ENCODE data around the gene ACBD3.

ACBD3 gene

GRCh38 chr1:226118357-226118756 is 68.2 kb downstream of the ACBD3 start:
- TF ChIP-seq, protein P1, sequence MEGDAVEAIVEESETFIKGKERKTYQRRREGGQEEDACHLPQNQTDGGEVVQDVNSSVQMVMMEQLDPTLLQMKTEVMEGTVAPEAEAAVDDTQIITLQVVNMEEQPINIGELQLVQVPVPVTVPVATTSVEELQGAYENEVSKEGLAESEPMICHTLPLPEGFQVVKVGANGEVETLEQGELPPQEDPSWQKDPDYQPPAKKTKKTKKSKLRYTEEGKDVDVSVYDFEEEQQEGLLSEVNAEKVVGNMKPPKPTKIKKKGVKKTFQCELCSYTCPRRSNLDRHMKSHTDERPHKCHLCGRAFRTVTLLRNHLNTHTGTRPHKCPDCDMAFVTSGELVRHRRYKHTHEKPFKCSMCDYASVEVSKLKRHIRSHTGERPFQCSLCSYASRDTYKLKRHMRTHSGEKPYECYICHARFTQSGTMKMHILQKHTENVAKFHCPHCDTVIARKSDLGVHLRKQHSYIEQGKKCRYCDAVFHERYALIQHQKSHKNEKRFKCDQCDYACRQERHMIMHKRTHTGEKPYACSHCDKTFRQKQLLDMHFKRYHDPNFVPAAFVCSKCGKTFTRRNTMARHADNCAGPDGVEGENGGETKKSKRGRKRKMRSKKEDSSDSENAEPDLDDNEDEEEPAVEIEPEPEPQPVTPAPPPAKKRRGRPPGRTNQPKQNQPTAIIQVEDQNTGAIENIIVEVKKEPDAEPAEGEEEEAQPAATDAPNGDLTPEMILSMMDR (conservative IDR thresholded peaks at IDR 0.05): no peak

DNA sequence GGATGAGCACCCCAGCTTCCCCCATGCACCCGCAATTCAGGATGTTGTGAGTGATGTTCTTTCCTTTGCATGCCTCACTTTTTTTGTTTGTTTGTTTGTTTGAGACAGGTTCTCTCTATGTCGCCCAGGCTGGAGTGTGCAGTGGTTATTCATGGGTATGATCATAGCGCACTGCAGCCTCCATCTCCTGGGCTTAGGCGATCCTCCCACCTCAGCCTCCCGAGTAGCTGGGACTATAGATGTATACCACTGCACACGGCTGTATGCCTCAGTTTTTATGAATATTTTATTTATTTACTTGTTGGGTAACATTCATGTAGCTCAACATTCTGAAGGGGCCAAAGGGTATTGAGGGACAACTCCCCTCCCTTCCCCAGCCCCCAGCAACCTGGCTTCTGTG is 69.2 kb downstream of the ACBD3 start:
- H3K27ac ChIP-seq: peak overlapping the region; percentile 67
- TF ChIP-seq, protein P1 (conservative IDR thresholded peaks at IDR 0.05): no peak

More at GRCh38 chr1:226118357-226118756, 68.2 kb downstream of the ACBD3 start:
- H3K27ac ChIP-seq: no peak overlapping the region

- TF ChIP-seq, protein P1 (conservative IDR thresholded peaks at IDR 0.05): no peak
- peak overlapping the region; percentile 67 for H3K27ac ChIP-seq
Observed at GRCh38 chr1:226116673-226117072, 69.9 kb downstream of the ACBD3 start.

DNA sequence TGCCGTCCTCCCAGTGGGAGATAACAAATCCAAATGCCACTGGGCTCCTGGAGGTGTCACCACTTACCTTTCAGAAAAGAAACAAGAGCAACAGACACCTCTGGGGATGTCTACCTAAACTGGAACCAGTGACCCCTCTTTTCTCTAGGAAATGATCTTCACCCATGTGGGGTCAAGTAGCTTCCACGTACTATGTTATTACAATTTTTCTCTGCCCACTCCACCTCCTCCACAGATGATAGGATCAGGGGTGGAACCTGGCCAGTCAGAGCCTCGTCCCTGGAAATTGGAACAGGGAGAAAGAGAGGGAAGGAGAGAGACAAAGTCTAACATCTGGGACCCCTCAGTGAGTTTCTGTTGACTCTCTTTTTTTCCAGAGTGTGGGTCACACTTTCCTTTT is 73.9 kb downstream of the ACBD3 start:
- TF ChIP-seq, protein P1 (conservative IDR thresholded peaks at IDR 0.05): no peak
- no peak overlapping the region for H3K27ac ChIP-seq

GRCh38 chr1:226111883-226112261 is 74.7 kb downstream of the ACBD3 start:
- TF ChIP-seq, protein P1 (conservative IDR thresholded peaks at IDR 0.05): no peak
- H3K27ac ChIP-seq: peak overlapping the region; percentile 99

DNA sequence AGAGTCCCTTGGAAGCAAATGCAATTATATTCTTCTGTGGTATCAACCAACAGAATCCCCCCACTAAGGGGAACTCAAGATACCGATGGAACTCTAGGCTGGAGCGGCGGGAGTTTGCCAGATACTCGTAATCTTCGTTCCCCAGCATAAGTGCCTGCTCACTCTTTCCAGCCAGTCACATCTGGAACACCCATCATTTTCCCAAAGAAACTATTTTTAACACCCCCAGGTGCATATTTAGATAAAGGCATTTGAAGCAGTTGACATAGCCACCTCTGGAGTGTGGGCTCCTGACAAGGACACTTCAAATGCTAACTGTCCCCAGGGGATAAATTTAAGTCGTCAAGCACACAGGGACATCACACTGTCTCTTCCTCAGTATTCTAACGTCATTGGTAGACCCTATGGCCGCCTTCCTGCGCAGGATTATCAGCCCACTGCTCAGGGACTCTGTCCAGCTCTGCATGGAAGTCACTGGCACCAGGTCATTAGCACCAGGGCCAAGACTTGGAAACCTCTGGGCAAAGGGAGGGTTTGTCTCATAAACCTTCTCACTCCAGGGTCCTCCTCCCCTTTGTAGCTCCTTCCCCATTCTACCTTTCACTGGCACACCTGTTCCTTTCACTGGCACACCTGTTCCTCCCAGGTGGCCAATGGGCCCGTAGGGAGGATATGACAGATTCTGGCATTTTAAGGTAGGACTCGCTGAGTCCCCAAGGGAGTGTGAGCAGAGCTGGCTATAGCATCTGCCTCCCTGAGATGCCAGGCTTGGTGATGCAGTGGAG is 75.3 kb downstream of the ACBD3 start:
- peak overlapping the region; percentile 99 for H3K27ac ChIP-seq
- TF ChIP-seq, protein P1 (conservative IDR thresholded peaks at IDR 0.05): no peak

- peak overlapping the region; percentile 99 for H3K27ac ChIP-seq
- TF ChIP-seq, protein P1 (conservative IDR thresholded peaks at IDR 0.05): no peak
Observed at GRCh38 chr1:226110249-226111097, 76.1 kb downstream of the ACBD3 start.
